Erythroblast (primary cell): Measurements from ENCODE around the gene ZNF33B.

ENCODE experiments used
- GATA1 ChIP-seq: IDR thresholded peaks from 2 replicates; pipeline ENCODE4 v1.6.1; 2011; ENCODE audit warnings: low read depth, mild to moderate bottlenecking, control low read depth, low read length, moderate library complexity
- POLR2A ChIP-seq: IDR thresholded peaks from 2 replicates; pipeline ENCODE4 v1.6.1; 2011; ENCODE audit warnings: mild to moderate bottlenecking, low read length

GRCh38 chr10:42543840-42544372 lies 94.5 kb downstream of the ZNF33B start:
- TF ChIP-seq POLR2A (no peak), GATA1 (no peak)
